Panc1 (cell line): ENCODE data around the gene MAP3K12. TPM values are rescaled to one million over a fixed set of nuclear protein-coding genes. Genes with fewer than 3 reads are reported as not detected.

ENCODE experiments used
- ATAC-seq: fragments of 200-7000 bp; cut with Tn5 transposase; 2 replicates; pipeline ENCODE4 v1.9.1; 2020; ENCODE audit warnings: mild to moderate bottlenecking, moderate library complexity
- BruUV-seq: library from RNA; stranded (reverse); fragments of 400-500 nt; replicated peaks from 2 replicates; lab custom pipeline; 2021; lab: Mats Ljungman, UMichigan
- CTCF ChIA-PET: fragments of 300-600 bp; sonication (Branson Sonifier 250); formaldehyde crosslinking; loops from one replicate; lab custom pipeline; 2022; ENCODE audit warnings: antibody characterized with exemption; lab: Charles Lee
- POLR2A ChIA-PET: fragments of 300-600 bp; sonication (Branson Sonifier 250); formaldehyde crosslinking; loops from one replicate; lab custom pipeline; 2022; ENCODE audit warnings: antibody characterized with exemption; lab: Charles Lee
- DNase-seq: peaks from one replicate; pipeline ENCODE4 v3.0.0-alpha.2; 2010; ENCODE audit warnings: low read depth, low spot score
- H3K27ac ChIP-seq: 2 replicates; pipeline ENCODE4 v1.5.1; 2011; ENCODE audit warnings: mild to moderate bottlenecking, low read length, inconsistent platforms
- H3K27me3 ChIP-seq: fragments of 200-500 bp; sonication (Bioruptor generic); 2 replicates; pipeline ENCODE4 v1.6.0; 2014; ENCODE audit warnings: low read length, inconsistent platforms; ENCODE audit not compliant: control insufficient read depth, insufficient read depth
- H3K36me3 ChIP-seq: fragments of 200-500 bp; sonication (Bioruptor generic); 2 replicates; pipeline ENCODE4 v1.5.1; 2014; ENCODE audit warnings: inconsistent platforms, mild to moderate bottlenecking, low read length, moderate library complexity; ENCODE audit not compliant: control insufficient read depth, insufficient read depth
- H3K4me1 ChIP-seq: 2 replicates; pipeline ENCODE4 v1.5.1; 2011; ENCODE audit warnings: inconsistent platforms, mild to moderate bottlenecking, low read length, moderate library complexity; ENCODE audit not compliant: control insufficient read depth, insufficient read depth
- H3K4me3 ChIP-seq, 2 experiments: 2 replicates each; pipeline ENCODE4 v1.5.1; 2011 to 2012; ENCODE audit warnings: low read depth in 2 of 2, low read length in 2 of 2, mild to moderate bottlenecking in 2 of 2, inconsistent platforms in 1 of 2, moderate library complexity in 1 of 2
- H3K9me3 ChIP-seq: fragments of 200-500 bp; sonication (Bioruptor generic); 2 replicates; pipeline ENCODE4 v1.5.1; 2014; ENCODE audit warnings: low read depth, mild to moderate bottlenecking, inconsistent platforms, low read length, moderate library complexity; ENCODE audit not compliant: control insufficient read depth, insufficient read depth
- CTCF ChIP-seq: fragments of 450-650 bp; IDR thresholded peaks from 2 replicates; pipeline ENCODE4 v1.5.1; 2017; ENCODE audit warnings: mild to moderate bottlenecking
- POLR2AphosphoS5 ChIP-seq: IDR thresholded peaks from 2 replicates; pipeline ENCODE4 v1.6.1; 2012; ENCODE audit warnings: mild to moderate bottlenecking, low read depth, low read length, moderate library complexity
- REST ChIP-seq, 2 experiments: IDR thresholded peaks; 2 replicates each; pipeline ENCODE4 v1.6.1; 2011 to 2012; ENCODE audit warnings: low read depth in 2 of 2, control low read depth in 1 of 2, low read length in 1 of 2, mild to moderate bottlenecking in 1 of 2, moderate library complexity in 1 of 2; ENCODE audit not compliant: insufficient read depth in 1 of 2
- SIN3A ChIP-seq: IDR thresholded peaks from 2 replicates; pipeline ENCODE4 v1.6.1; 2012; ENCODE audit warnings: low read depth, mild to moderate bottlenecking, low read length, moderate library complexity, borderline replicate concordance; ENCODE audit not compliant: insufficient read depth
- TCF7L2 ChIP-seq: IDR thresholded peaks from 2 replicates; pipeline ENCODE4 v1.6.1; 2011; ENCODE audit warnings: mild to moderate bottlenecking, low read depth, low read length, inconsistent platforms
- in situ Hi-C: cut with HindIII; loops from 2 replicates; pipeline ENCODE4 v1.10.0; 2016; ENCODE audit warnings: low sequenced_read_pairs, low pct_unique_long_range_greater_than_20kb
- intact Hi-C: fragments of 100-400 bp; cut with micrococcal nuclease; formaldehyde crosslinking; loops from one replicate; pipeline ENCODE4 v1.10.0; 2022; ENCODE audit not compliant: unreplicated experiment
- total RNA-seq: library from RNA; stranded (reverse); gene quantifications from one replicate; pipeline ENCODE4 v1.2.1, GENCODE V29; 2021; ENCODE audit not compliant: unreplicated experiment

The MAP3K12 gene
- total RNA-seq, 1 experiment from 2014 or later = 32.2 TPM

- peak; percentile 10; the same call in 1 of the 2 replicates for ATAC-seq
Measured at GRCh38 chr12:53483979-53484377, 15.3 kb downstream of the MAP3K12 start.

GRCh38 chr12:53483225-53483978, 15.9 kb downstream of the MAP3K12 start:
- ChIA-PET POLR2A (interaction anchor here (0.6 to 2.1 kb wide), 2 partner anchors 15 to 18 kb away, joined by 3 to 6 read pairs; partner anchors contain the start of gene TARBP2), CTCF (no interaction called here)
- in situ Hi-C loops (no loop called here), intact Hi-C loops (no loop called here)
- peaks cover 15% of the 10 kb centered on the region for H3K4me1 ChIP-seq
- BruUV-seq = no TSS peak
- ATAC-seq (peak; percentile 9), DNase-seq (no peak)
- no peaks in the 10 kb centered on the region for H3K9me3 ChIP-seq
- H3K27ac ChIP-seq = no peak overlapping the region; the same call in 1 of the 2 replicates
- no peak overlapping the region for H3K4me3 ChIP-seq
- peaks cover 26% of the 10 kb centered on the region for H3K36me3 ChIP-seq
- TF ChIP-seq REST (IDR thresholded peaks at IDR 0.05; ENCODE audit: insufficient read depth in 1 of 2, low read depth in 2 of 2, low read length in 1 of 2) (no peak), CTCF (no peak), SIN3A (no peak), TCF7L2 (no peak), POLR2AphosphoS5 (peak; percentile 83)
- H3K27me3 ChIP-seq = no peaks in the 10 kb centered on the region

More at GRCh38 chr12:53483979-53484377, 15.3 kb downstream of the MAP3K12 start:
- in situ Hi-C loops = no loop called here
- TF ChIP-seq TCF7L2 (no peak), REST (IDR thresholded peaks at IDR 0.05; ENCODE audit: insufficient read depth in 1 of 2, low read depth in 2 of 2, low read length in 1 of 2) (no peak), SIN3A (no peak), CTCF (no peak), POLR2AphosphoS5 (no peak)
- Histone ChIP-seq H3K27ac (no peak overlapping the region), H3K4me3 (no peak overlapping the region), H3K27me3 (no peaks in the 10 kb centered on the region), H3K36me3 (peaks cover 22% of the 10 kb centered on the region), H3K4me1 (peaks cover 14% of the 10 kb centered on the region), H3K9me3 (no peaks in the 10 kb centered on the region)
- POLR2A ChIA-PET = no interaction called here
- CTCF ChIA-PET = no interaction called here
- no peak for DNase-seq
- intact Hi-C loops = no loop called here
- no TSS peak for BruUV-seq
